NCI-H1694 treated with DMSO at 0.1 percent for 48 hours (cell line): ENCODE data around the gene ALPK1.
"Not testable (repeated sequence)": the region's sequence is repeated elsewhere in the genome, so short reads cannot be mapped to it uniquely, and the experiment has no call there.

Source experiments
- DNase-seq: peaks from one replicate; lab custom pipeline; 2025; lab: John Stamatoyannopoulos, UW

Gene ALPK1

GRCh38 chr4:112378858-112379257 lies 81.7 kb downstream of the ALPK1 start:
- DNase-seq: no peak

- DNase-seq: no peak
Observed at GRCh38 chr4:112379306-112379705, 82.1 kb downstream of the ALPK1 start.

GRCh38 chr4:112381996-112382692 lies 85.0 kb downstream of the ALPK1 start:
- DNase-seq: no peak

- no peak for DNase-seq
Observed at GRCh38 chr4:112386071-112386470, 88.9 kb downstream of the ALPK1 start.

- peak; percentile 83 for DNase-seq
Observed at GRCh38 chr4:112402098-112402497, 104.9 kb downstream of the ALPK1 start.

GRCh38 chr4:112403101-112403945 lies 106.2 kb downstream of the ALPK1 start:
- DNase-seq: no peak

- no peak for DNase-seq
Observed at GRCh38 chr4:112410364-112410763, 113.2 kb downstream of the ALPK1 start.

- no peak for DNase-seq
Observed at GRCh38 chr4:112410804-112411203, 113.6 kb downstream of the ALPK1 start.

GRCh38 chr4:112411781-112412550 lies 114.8 kb downstream of the ALPK1 start:
- DNase-seq: no peak

GRCh38 chr4:112416464-112416863 lies 119.3 kb downstream of the ALPK1 start:
- DNase-seq: no peak

GRCh38 chr4:112418092-112418491 lies 120.9 kb downstream of the ALPK1 start:
- DNase-seq: no peak

GRCh38 chr4:112421911-112422310 lies 124.7 kb downstream of the ALPK1 start:
- DNase-seq: no peak

- no peak for DNase-seq
Observed at GRCh38 chr4:112422644-112423043, 125.5 kb downstream of the ALPK1 start.

- no peak for DNase-seq
Observed at GRCh38 chr4:112423591-112423990, 126.4 kb downstream of the ALPK1 start.

- DNase-seq: no peak
Observed at GRCh38 chr4:112425823-112426222, 128.7 kb downstream of the ALPK1 start.

GRCh38 chr4:112426416-112426815 lies 129.2 kb downstream of the ALPK1 start:
- no peak for DNase-seq

GRCh38 chr4:112431158-112431557 lies 134.0 kb downstream of the ALPK1 start:
- DNase-seq: no peak

- no peak for DNase-seq
Observed at GRCh38 chr4:112436987-112437386, 139.8 kb downstream of the ALPK1 start.

GRCh38 chr4:112442226-112442625 lies 145.1 kb downstream of the ALPK1 start:
- not testable (repeated sequence) for DNase-seq

- DNase-seq: no peak
Observed at GRCh38 chr4:112448306-112449132, 151.3 kb downstream of the ALPK1 start.

GRCh38 chr4:112449708-112450107 lies 152.5 kb downstream of the ALPK1 start:
- DNase-seq: no peak

- DNase-seq: no peak
Observed at GRCh38 chr4:112451104-112451503, 153.9 kb downstream of the ALPK1 start.
